Activated naive CD8-positive, alpha-beta T cell treated with anti-CD3 and anti-CD28 coated beads, Interleukin-2, amount 10 ng/mL, durations not matched to agents 7 days and 5 days (primary cell): Measurements from ENCODE around the gene TMA7B. TPM values are rescaled to one million over a fixed set of nuclear protein-coding genes. Genes with fewer than 3 reads are reported as not detected.
A peak's percentile ranks its signal among the peaks of the same experiment; 100 is the strongest.

Source experiments
- ATAC-seq: fragments of 150-1000 bp; cut with Tn5 transposase; one replicate; pipeline ENCODE4 v1.10.0; 2021; ENCODE audit warnings: low read depth, moderate library complexity
- POLR2A ChIA-PET: fragments of 350-600 bp; sonication (Branson Sonifier 250); formaldehyde crosslinking; loops from one replicate; lab custom pipeline; 2021; ENCODE audit warnings: antibody characterized with exemption; lab: Charles Lee
- DNase-seq: peaks from one replicate; pipeline ENCODE4 v3.0.0; 2021
- H3K27ac Mint-ChIP-seq: one replicate; pipeline ENCODE4 v1.8.0; 2022; ENCODE audit warnings: mild to moderate bottlenecking, mixed read lengths
- H3K27me3 Mint-ChIP-seq: one replicate; pipeline ENCODE4 v1.8.0; 2022; ENCODE audit warnings: mild to moderate bottlenecking, moderate library complexity, mixed read lengths
- H3K36me3 Mint-ChIP-seq: one replicate; pipeline ENCODE4 v1.8.0; 2021; ENCODE audit warnings: mild to moderate bottlenecking, mixed read lengths
- H3K4me1 Mint-ChIP-seq: one replicate; pipeline ENCODE4 v1.8.0; 2021; ENCODE audit warnings: mixed read lengths
- H3K4me3 Mint-ChIP-seq: one replicate; pipeline ENCODE4 v1.8.0; 2022; ENCODE audit warnings: mild to moderate bottlenecking, moderate library complexity, mixed read lengths
- H3K9me3 Mint-ChIP-seq: one replicate; pipeline ENCODE4 v1.8.0; 2021; ENCODE audit warnings: mixed read lengths
- total RNA-seq, 2 experiments: library from RNA; stranded (reverse); gene quantifications; one replicate each; pipeline ENCODE4 v1.2.3, GENCODE V29; 2021

TMA7B gene
- total RNA-seq, 2 experiments from 2014 or later: 8.5 to 9.1 TPM

- peak; percentile 62 for DNase-seq
- H3K4me3 Mint-ChIP-seq: peak overlapping the region; percentile 80
- H3K4me1 Mint-ChIP-seq: peaks cover 70% of the 10 kb centered on the region
- no peaks in the 10 kb centered on the region for H3K9me3 Mint-ChIP-seq
- peak overlapping the region; percentile 90 for H3K27ac Mint-ChIP-seq
- POLR2A ChIA-PET: interaction anchor here (0.6 to 1.8 kb wide), 7 partner anchors 12 to 49 kb away, joined by 3 to 6 read pairs (median 3); no protein-coding TSS in a partner anchor
- peak; percentile 93 for ATAC-seq
- no peaks in the 10 kb centered on the region for H3K27me3 Mint-ChIP-seq
- peaks cover 70% of the 10 kb centered on the region for H3K36me3 Mint-ChIP-seq
These were observed 872 bp downstream of the TMA7B start for GRCh38 chr22:39960791-39961746.

GRCh38 chr22:39962071-39962470 is 1.9 kb downstream of the TMA7B start:
- H3K27me3 Mint-ChIP-seq: no peaks in the 10 kb centered on the region
- H3K36me3 Mint-ChIP-seq: peaks cover 72% of the 10 kb centered on the region
- DNase-seq (no peak), ATAC-seq (no peak)
- H3K4me3 Mint-ChIP-seq: peak overlapping the region; percentile 80
- POLR2A ChIA-PET: interaction anchor here (0.8 to 1.8 kb wide), 5 partner anchors 11 to 48 kb away, joined by 3 to 6 read pairs (median 3); no protein-coding TSS in a partner anchor
- no peaks in the 10 kb centered on the region for H3K9me3 Mint-ChIP-seq
- H3K27ac Mint-ChIP-seq: peak overlapping the region; percentile 90
- peaks cover 64% of the 10 kb centered on the region for H3K4me1 Mint-ChIP-seq

- peaks cover 34% of the 10 kb centered on the region for H3K4me1 Mint-ChIP-seq
- H3K27ac Mint-ChIP-seq: no peak overlapping the region
- H3K27me3 Mint-ChIP-seq: no peaks in the 10 kb centered on the region
- POLR2A ChIA-PET: no interaction called here
- H3K9me3 Mint-ChIP-seq: no peaks in the 10 kb centered on the region
- no peak for ATAC-seq
- DNase-seq: no peak
- H3K4me3 Mint-ChIP-seq: no peak overlapping the region
- H3K36me3 Mint-ChIP-seq: peaks cover 69% of the 10 kb centered on the region
These were observed 5.6 kb downstream of the TMA7B start for GRCh38 chr22:39965748-39966147.

- ATAC-seq: no peak
- DNase-seq: no peak
- Mint-ChIP-seq H3K9me3 (no peaks in the 10 kb centered on the region), H3K4me3 (no peak overlapping the region), H3K4me1 (peaks cover 28% of the 10 kb centered on the region), H3K36me3 (peaks cover 71% of the 10 kb centered on the region), H3K27ac (no peak overlapping the region), H3K27me3 (no peaks in the 10 kb centered on the region)
- POLR2A ChIA-PET: no interaction called here
These were observed 6.3 kb downstream of the TMA7B start for GRCh38 chr22:39966470-39966869.

GRCh38 chr22:39967103-39967829 is 7.1 kb downstream of the TMA7B start:
- POLR2A ChIA-PET: no interaction called here
- no peak for DNase-seq
- Mint-ChIP-seq H3K27ac (no peak overlapping the region), H3K36me3 (peaks cover 71% of the 10 kb centered on the region), H3K4me1 (peaks cover 24% of the 10 kb centered on the region), H3K27me3 (no peaks in the 10 kb centered on the region), H3K9me3 (no peaks in the 10 kb centered on the region), H3K4me3 (no peak overlapping the region)
- ATAC-seq: no peak

GRCh38 chr22:39967996-39968972 is 8.1 kb downstream of the TMA7B start:
- peaks cover 76% of the 10 kb centered on the region for H3K36me3 Mint-ChIP-seq
- ATAC-seq: no peak
- H3K27me3 Mint-ChIP-seq: no peaks in the 10 kb centered on the region
- no peak overlapping the region for H3K4me3 Mint-ChIP-seq
- H3K4me1 Mint-ChIP-seq: peaks cover 20% of the 10 kb centered on the region
- H3K27ac Mint-ChIP-seq: peak overlapping the region; percentile 53
- no peak for DNase-seq
- POLR2A ChIA-PET: no interaction called here
- no peaks in the 10 kb centered on the region for H3K9me3 Mint-ChIP-seq

- no peaks in the 10 kb centered on the region for H3K9me3 Mint-ChIP-seq
- no peaks in the 10 kb centered on the region for H3K27me3 Mint-ChIP-seq
- H3K36me3 Mint-ChIP-seq: peaks cover 76% of the 10 kb centered on the region
- no peak overlapping the region for H3K4me3 Mint-ChIP-seq
- DNase-seq: no peak
- POLR2A ChIA-PET: no interaction called here
- no peak for ATAC-seq
- H3K27ac Mint-ChIP-seq: no peak overlapping the region
- H3K4me1 Mint-ChIP-seq: peaks cover 15% of the 10 kb centered on the region
These were observed 10.5 kb downstream of the TMA7B start for GRCh38 chr22:39970742-39971141.

- POLR2A ChIA-PET: interaction anchor here (1.8 kb wide), 1 partner anchor 10 kb away, joined by 5 read pairs; no protein-coding TSS in a partner anchor
- Mint-ChIP-seq H3K4me3 (no peak overlapping the region), H3K4me1 (peaks cover 17% of the 10 kb centered on the region), H3K27ac (peak overlapping the region; percentile 67), H3K9me3 (no peaks in the 10 kb centered on the region), H3K36me3 (peaks cover 80% of the 10 kb centered on the region), H3K27me3 (no peaks in the 10 kb centered on the region)
- ATAC-seq: no peak
- DNase-seq: no peak
These were observed 12.4 kb downstream of the TMA7B start for GRCh38 chr22:39972641-39973040.

GRCh38 chr22:39973656-39974055 is 13.5 kb downstream of the TMA7B start:
- no peaks in the 10 kb centered on the region for H3K9me3 Mint-ChIP-seq
- DNase-seq (no peak), ATAC-seq (no peak)
- peaks cover 82% of the 10 kb centered on the region for H3K36me3 Mint-ChIP-seq
- peak overlapping the region; percentile 15 for H3K27ac Mint-ChIP-seq
- H3K4me3 Mint-ChIP-seq: no peak overlapping the region
- peaks cover 18% of the 10 kb centered on the region for H3K4me1 Mint-ChIP-seq
- no peaks in the 10 kb centered on the region for H3K27me3 Mint-ChIP-seq
- POLR2A ChIA-PET: interaction anchor here (1.8 kb wide), 1 partner anchor 11 kb away, joined by 5 read pairs; no protein-coding TSS in a partner anchor

- POLR2A ChIA-PET: interaction anchor here (1.8 kb wide), 1 partner anchor 12 kb away, joined by 5 read pairs; no protein-coding TSS in a partner anchor
- H3K36me3 Mint-ChIP-seq: peaks cover 78% of the 10 kb centered on the region
- no peaks in the 10 kb centered on the region for H3K27me3 Mint-ChIP-seq
- ATAC-seq: no peak
- DNase-seq: no peak
- peak overlapping the region; percentile 15 for H3K27ac Mint-ChIP-seq
- no peaks in the 10 kb centered on the region for H3K9me3 Mint-ChIP-seq
- peaks cover 21% of the 10 kb centered on the region for H3K4me1 Mint-ChIP-seq
- no peak overlapping the region for H3K4me3 Mint-ChIP-seq
These were observed 13.9 kb downstream of the TMA7B start for GRCh38 chr22:39974065-39974464.

- Mint-ChIP-seq H3K9me3 (no peaks in the 10 kb centered on the region), H3K4me3 (no peak overlapping the region), H3K27me3 (no peaks in the 10 kb centered on the region), H3K36me3 (peaks cover 38% of the 10 kb centered on the region), H3K27ac (peak overlapping the region; percentile 67), H3K4me1 (peaks cover 31% of the 10 kb centered on the region)
- DNase-seq (no peak), ATAC-seq (no peak)
- POLR2A ChIA-PET: interaction anchor here (1.4 kb wide), 1 partner anchor 17 kb away, joined by 3 read pairs; no protein-coding TSS in a partner anchor
These were observed 18.9 kb downstream of the TMA7B start for GRCh38 chr22:39979048-39979447.

GRCh38 chr22:39979458-39979857 is 19.3 kb downstream of the TMA7B start:
- no peaks in the 10 kb centered on the region for H3K9me3 Mint-ChIP-seq
- peaks cover 38% of the 10 kb centered on the region for H3K36me3 Mint-ChIP-seq
- no peaks in the 10 kb centered on the region for H3K27me3 Mint-ChIP-seq
- no peak for DNase-seq
- H3K4me1 Mint-ChIP-seq: peaks cover 34% of the 10 kb centered on the region
- no peak overlapping the region for H3K4me3 Mint-ChIP-seq
- no peak for ATAC-seq
- POLR2A ChIA-PET: interaction anchor here (0.7 kb wide), 1 partner anchor 31 kb away, joined by 3 read pairs; no protein-coding TSS in a partner anchor
- H3K27ac Mint-ChIP-seq: peak overlapping the region; percentile 67
